A673 (cell line): ENCODE results near the gene MYO7A. TPM values are rescaled to one million over a fixed set of nuclear protein-coding genes. Genes with fewer than 3 reads are reported as not detected.

ENCODE experiments used
- BruUV-seq: library from RNA; stranded (reverse); fragments of 400-500 nt; replicated peaks from 2 replicates; lab custom pipeline; 2021; lab: Mats Ljungman, UMichigan
- CTCF ChIA-PET: fragments of 300-600 bp; sonication (Branson Sonifier 250); formaldehyde crosslinking; loops from one replicate; lab custom pipeline; 2022; ENCODE audit warnings: antibody characterized with exemption; lab: Charles Lee
- POLR2A ChIA-PET: fragments of 300-600 bp; sonication (Branson Sonifier 250); formaldehyde crosslinking; loops from one replicate; lab custom pipeline; 2022; ENCODE audit warnings: antibody characterized with exemption; ENCODE audit not compliant: low non-redundant PET; lab: Charles Lee
- DNase-seq: peaks from one replicate; pipeline ENCODE4 v3.0.0-alpha.2; 2015; ENCODE audit warnings: low spot score
- H3K27ac ChIP-seq: fragments of 200-600 bp; sonication (generic); 2 replicates; pipeline ENCODE4 v1.5.1; 2016; ENCODE audit warnings: mixed run types, low read depth, mild to moderate bottlenecking, mixed read lengths, antibody characterized with exemption, low read length; ENCODE audit not compliant: poor library complexity, severe bottlenecking
- H3K27me3 ChIP-seq: fragments of 200-600 bp; sonication (generic); replicated peaks from 2 replicates; pipeline ENCODE4 v1.6.1; 2017; ENCODE audit warnings: mixed run types, low read depth, mild to moderate bottlenecking, mixed read lengths, antibody characterized with exemption, low read length; ENCODE audit not compliant: insufficient read depth, poor library complexity
- H3K36me3 ChIP-seq: fragments of 200-600 bp; sonication (generic); 2 replicates; pipeline ENCODE4 v1.6.1; 2016; ENCODE audit warnings: mixed run types, mild to moderate bottlenecking, mixed read lengths, antibody characterized with exemption, low read length; ENCODE audit not compliant: insufficient read depth, poor library complexity, severe bottlenecking
- H3K4me1 ChIP-seq: fragments of 200-600 bp; sonication (generic); 2 replicates; pipeline ENCODE4 v1.6.1; 2017; ENCODE audit warnings: mixed run types, mild to moderate bottlenecking, mixed read lengths, antibody characterized with exemption, low read length; ENCODE audit not compliant: insufficient read depth, poor library complexity, severe bottlenecking
- H3K4me3 ChIP-seq: fragments of 200-600 bp; sonication (generic); 2 replicates; pipeline ENCODE4 v1.5.1; 2016; ENCODE audit warnings: low read depth, mixed run types, mild to moderate bottlenecking, mixed read lengths, low read length; ENCODE audit not compliant: poor library complexity, severe bottlenecking
- H3K9me3 ChIP-seq: fragments of 200-600 bp; sonication (generic); 2 replicates; pipeline ENCODE4 v1.6.1; 2016; ENCODE audit warnings: mixed run types, low read depth, mild to moderate bottlenecking, mixed read lengths, antibody characterized with exemption, low read length; ENCODE audit not compliant: poor library complexity, severe bottlenecking
- CTCF ChIP-seq: fragments of 300-800, 200-600 bp; sonication (generic); conservative IDR thresholded peaks from 2 replicates; pipeline ENCODE4 v1.5.1; 2017; ENCODE audit warnings: low read depth, mild to moderate bottlenecking, antibody characterized with exemption, low read length, moderate library complexity, mixed read lengths
- EZH2 ChIP-seq: fragments of 200-600 bp; sonication (generic); IDR thresholded peaks from 2 replicates; pipeline ENCODE4 v1.6.1; 2017; ENCODE audit warnings: borderline replicate concordance, low read depth, mild to moderate bottlenecking, mixed read lengths, antibody characterized with exemption, low read length; ENCODE audit not compliant: poor library complexity, severe bottlenecking
- intact Hi-C: fragments of 100-400 bp; cut with micrococcal nuclease; formaldehyde crosslinking; loops from one replicate; pipeline ENCODE4 v1.10.0; 2022; ENCODE audit not compliant: unreplicated experiment
- total RNA-seq: library from RNA; stranded (reverse); gene quantifications from 2 replicates; pipeline ENCODE4 v1.2.3, GENCODE V29; 2021

Gene MYO7A
- total RNA-seq, 1 experiment from 2014 or later = not detected

DNA sequence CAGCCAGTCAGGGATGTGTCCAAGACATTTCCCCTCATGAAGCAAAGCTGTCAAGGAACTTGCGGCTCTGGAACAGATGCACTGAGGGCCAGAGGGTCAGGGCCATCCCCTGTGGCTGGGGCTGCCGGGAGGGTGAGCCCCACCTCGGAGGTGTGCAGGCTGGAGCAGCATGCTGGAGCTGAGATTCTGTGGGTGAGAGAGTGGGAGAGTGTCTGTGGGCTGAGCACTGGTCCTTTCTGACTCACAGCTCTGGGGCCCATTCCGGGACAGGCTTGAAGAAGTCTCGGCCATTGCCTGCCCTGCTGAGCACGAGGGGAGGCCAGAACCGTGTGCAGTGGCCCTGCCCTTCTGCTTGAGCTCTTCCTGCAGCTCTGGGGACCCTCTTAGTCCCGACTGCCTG is 23.3 kb upstream of the MYO7A start:
- no TSS peak for BruUV-seq
- H3K36me3 ChIP-seq = no peaks in the 10 kb centered on the region
- intact Hi-C loops = no loop called here
- POLR2A ChIA-PET = no interaction called here
- H3K4me1 ChIP-seq = peaks cover 6% of the 10 kb centered on the region
- no peaks in the 10 kb centered on the region for H3K9me3 ChIP-seq
- no peak for DNase-seq
- CTCF ChIA-PET = interaction anchor here (0.6 kb wide), 1 partner anchor 295 kb away, joined by 4 read pairs; no protein-coding TSS in a partner anchor
- TF ChIP-seq CTCF (no peak), EZH2 (no peak)
- no peak overlapping the region for H3K4me3 ChIP-seq
- H3K27me3 ChIP-seq = no peaks in the 10 kb centered on the region
- H3K27ac ChIP-seq = no peak overlapping the region

DNA sequence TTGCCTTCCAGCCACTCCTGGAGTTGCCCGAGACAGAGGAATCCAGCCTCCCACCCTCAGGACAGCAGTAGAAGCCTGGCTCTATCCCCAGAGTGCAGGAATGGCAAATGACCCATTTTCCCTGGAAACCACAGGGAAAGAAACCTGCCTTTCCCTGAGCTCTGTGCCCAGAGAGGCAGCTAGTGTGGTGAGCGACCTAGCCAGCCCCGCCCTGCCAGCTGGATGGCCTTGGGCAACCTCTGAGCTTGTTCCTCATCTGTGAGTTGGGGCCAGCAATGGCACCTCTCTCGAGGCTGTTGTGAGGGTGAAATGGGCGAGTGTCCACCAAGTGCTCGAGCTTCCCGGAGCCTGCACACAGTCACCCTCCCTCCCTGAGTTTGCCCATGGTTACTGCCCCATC is 21.7 kb upstream of the MYO7A start:
- Histone ChIP-seq H3K27me3 (no peaks in the 10 kb centered on the region), H3K9me3 (no peaks in the 10 kb centered on the region), H3K36me3 (no peaks in the 10 kb centered on the region), H3K4me3 (no peak overlapping the region), H3K27ac (no peak overlapping the region), H3K4me1 (peaks cover 6% of the 10 kb centered on the region)
- no TSS peak for BruUV-seq
- no peak for TF ChIP-seq EZH2
- TF ChIP-seq CTCF = no peak
- intact Hi-C loops = no loop called here
- POLR2A ChIA-PET = no interaction called here
- DNase-seq = no peak
- CTCF ChIA-PET = interaction anchor here (1.3 to 1.4 kb wide), 2 partner anchors 15 to 21 kb away, joined by 3 to 5 read pairs; no protein-coding TSS in a partner anchor

DNA sequence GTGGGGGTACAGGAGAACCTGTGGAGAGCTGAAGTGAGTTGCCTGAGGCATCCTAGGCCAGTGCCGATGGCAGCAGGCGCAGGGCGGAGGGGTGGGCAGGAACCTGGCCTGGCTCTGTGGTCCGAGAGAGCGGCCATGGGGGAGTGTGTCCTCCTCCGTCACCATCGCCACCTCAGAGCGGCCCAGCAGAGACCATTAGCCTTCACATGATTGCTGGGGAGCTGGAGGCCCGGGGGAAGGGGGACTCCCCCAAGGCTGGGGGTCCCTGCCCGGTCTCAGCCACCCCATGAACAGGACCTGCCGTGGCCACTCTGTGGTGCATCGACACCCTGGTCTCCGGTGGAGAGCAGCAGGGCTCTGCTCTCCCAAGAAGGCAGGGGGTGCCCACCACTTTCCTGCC is 21.3 kb upstream of the MYO7A start:
- intact Hi-C loops = no loop called here
- H3K27me3 ChIP-seq = no peaks in the 10 kb centered on the region
- ChIA-PET POLR2A (no interaction called here), CTCF (interaction anchor here (1.3 kb wide), 1 partner anchor 20 kb away, joined by 3 read pairs; no protein-coding TSS in a partner anchor)
- H3K4me1 ChIP-seq = peaks cover 6% of the 10 kb centered on the region
- TF ChIP-seq EZH2 (no peak), CTCF (no peak)
- H3K9me3 ChIP-seq = no peaks in the 10 kb centered on the region
- no TSS peak for BruUV-seq
- H3K4me3 ChIP-seq = no peak overlapping the region
- H3K27ac ChIP-seq = no peak overlapping the region
- DNase-seq = no peak
- no peaks in the 10 kb centered on the region for H3K36me3 ChIP-seq
